ENCODE measurements around the gene RTN4RL2.

Gene RTN4RL2

GRCh38 chr11:57487021-57487778 lies 26.9 kb downstream of the RTN4RL2 start:
- no peak for DNase-seq (ENCODE audit: low read depth)
- TF ChIP-seq, protein P1, sequence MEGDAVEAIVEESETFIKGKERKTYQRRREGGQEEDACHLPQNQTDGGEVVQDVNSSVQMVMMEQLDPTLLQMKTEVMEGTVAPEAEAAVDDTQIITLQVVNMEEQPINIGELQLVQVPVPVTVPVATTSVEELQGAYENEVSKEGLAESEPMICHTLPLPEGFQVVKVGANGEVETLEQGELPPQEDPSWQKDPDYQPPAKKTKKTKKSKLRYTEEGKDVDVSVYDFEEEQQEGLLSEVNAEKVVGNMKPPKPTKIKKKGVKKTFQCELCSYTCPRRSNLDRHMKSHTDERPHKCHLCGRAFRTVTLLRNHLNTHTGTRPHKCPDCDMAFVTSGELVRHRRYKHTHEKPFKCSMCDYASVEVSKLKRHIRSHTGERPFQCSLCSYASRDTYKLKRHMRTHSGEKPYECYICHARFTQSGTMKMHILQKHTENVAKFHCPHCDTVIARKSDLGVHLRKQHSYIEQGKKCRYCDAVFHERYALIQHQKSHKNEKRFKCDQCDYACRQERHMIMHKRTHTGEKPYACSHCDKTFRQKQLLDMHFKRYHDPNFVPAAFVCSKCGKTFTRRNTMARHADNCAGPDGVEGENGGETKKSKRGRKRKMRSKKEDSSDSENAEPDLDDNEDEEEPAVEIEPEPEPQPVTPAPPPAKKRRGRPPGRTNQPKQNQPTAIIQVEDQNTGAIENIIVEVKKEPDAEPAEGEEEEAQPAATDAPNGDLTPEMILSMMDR (IDR thresholded peaks at IDR 0.05; ENCODE audit: control insufficient read depth, extremely low read depth, insufficient read depth) = no peak
- H3K4me3 ChIP-seq (ENCODE audit: low read depth, low read length) = no peak overlapping the region

GRCh38 chr11:57487920-57488659 lies 27.8 kb downstream of the RTN4RL2 start:
- no peak overlapping the region for H3K4me3 ChIP-seq (ENCODE audit: low read depth, low read length)
- DNase-seq (ENCODE audit: low read depth) = no peak
- TF ChIP-seq, protein P1 (IDR thresholded peaks at IDR 0.05; ENCODE audit: control insufficient read depth, extremely low read depth, insufficient read depth) = no peak

GRCh38 chr11:57490456-57491248 lies 30.3 kb downstream of the RTN4RL2 start:
- H3K4me3 ChIP-seq (ENCODE audit: low read depth, low read length) = no peak overlapping the region
- TF ChIP-seq, protein P1 (IDR thresholded peaks at IDR 0.05; ENCODE audit: control insufficient read depth, extremely low read depth, insufficient read depth) = no peak
- DNase-seq (ENCODE audit: low read depth) = no peak

- no peak overlapping the region for H3K4me3 ChIP-seq (ENCODE audit: low read depth, low read length)
- TF ChIP-seq, protein P1 (IDR thresholded peaks at IDR 0.05; ENCODE audit: control insufficient read depth, extremely low read depth, insufficient read depth) = peak; percentile 47
- no peak for DNase-seq (ENCODE audit: low read depth)
These were observed 31.2 kb downstream of the RTN4RL2 start for GRCh38 chr11:57491371-57492061.

- DNase-seq (ENCODE audit: low read depth) = peak; percentile 61
- TF ChIP-seq, protein P1 (IDR thresholded peaks at IDR 0.05; ENCODE audit: control insufficient read depth, extremely low read depth, insufficient read depth) = peak; percentile 87
- no peak overlapping the region for H3K4me3 ChIP-seq (ENCODE audit: low read depth, low read length)
These were observed 33.5 kb downstream of the RTN4RL2 start for GRCh38 chr11:57493507-57494503.

Measured in LNCaP clone FGC (cell line).